RWPE2 (cell line): ENCODE measurements around the gene KCNMA1.
A peak's percentile ranks its signal among the peaks of the same experiment; 100 is the strongest.

Experiments
- ATAC-seq: fragments of 200-7000 bp; cut with Tn5 transposase; 3 replicates; pipeline ENCODE4 v1.9.1; 2021; ENCODE audit warnings: low read depth
- DNase-seq: peaks from one replicate; pipeline ENCODE4 v3.0.0-alpha.2; 2020; ENCODE audit warnings: low spot score
- H3K27ac ChIP-seq: fragments of 450-650 bp; 2 replicates; pipeline ENCODE4 v1.5.1; 2017; ENCODE audit warnings: mild to moderate bottlenecking; ENCODE audit not compliant: poor library complexity, severe bottlenecking
- H3K27me3 ChIP-seq: fragments of 250-450 bp; sonication (Bioruptor Pico); 2 replicates; pipeline ENCODE4 v1.5.1; 2021; ENCODE audit warnings: mild to moderate bottlenecking, moderate library complexity; ENCODE audit not compliant: insufficient read depth, poor library complexity, severe bottlenecking
- H3K36me3 ChIP-seq: fragments of 250-450 bp; sonication (Bioruptor Pico); 2 replicates; pipeline ENCODE4 v1.5.1; 2020; ENCODE audit warnings: low read depth, mild to moderate bottlenecking, moderate library complexity
- H3K4me1 ChIP-seq: fragments of 250-450 bp; sonication (Bioruptor Pico); 2 replicates; pipeline ENCODE4 v1.5.1; 2021; ENCODE audit warnings: mild to moderate bottlenecking, moderate library complexity; ENCODE audit not compliant: insufficient read depth, poor library complexity, severe bottlenecking
- H3K4me3 ChIP-seq: fragments of 250-450 bp; sonication (Bioruptor Pico); 2 replicates; pipeline ENCODE4 v1.5.1; 2021; ENCODE audit warnings: mild to moderate bottlenecking, moderate library complexity; ENCODE audit not compliant: severe bottlenecking
- H3K9me3 ChIP-seq: fragments of 250-450 bp; sonication (Bioruptor Pico); 2 replicates; pipeline ENCODE4 v1.5.1; 2021; ENCODE audit warnings: mild to moderate bottlenecking, moderate library complexity; ENCODE audit not compliant: severe bottlenecking
- TF ChIP-seq, protein P1 (sequence below): fragments of 450-650 bp; IDR thresholded peaks from one replicate; pipeline ENCODE4 v1.5.1; 2017; ENCODE audit warnings: mild to moderate bottlenecking, moderate library complexity; ENCODE audit not compliant: poor library complexity, severe bottlenecking

KCNMA1 gene

GRCh38 chr10:77504873-77505257 is 132.7 kb downstream of the KCNMA1 start:
- peak; percentile 80 for ATAC-seq
- no peaks in the 10 kb centered on the region for H3K36me3 ChIP-seq
- TF ChIP-seq, protein P1, sequence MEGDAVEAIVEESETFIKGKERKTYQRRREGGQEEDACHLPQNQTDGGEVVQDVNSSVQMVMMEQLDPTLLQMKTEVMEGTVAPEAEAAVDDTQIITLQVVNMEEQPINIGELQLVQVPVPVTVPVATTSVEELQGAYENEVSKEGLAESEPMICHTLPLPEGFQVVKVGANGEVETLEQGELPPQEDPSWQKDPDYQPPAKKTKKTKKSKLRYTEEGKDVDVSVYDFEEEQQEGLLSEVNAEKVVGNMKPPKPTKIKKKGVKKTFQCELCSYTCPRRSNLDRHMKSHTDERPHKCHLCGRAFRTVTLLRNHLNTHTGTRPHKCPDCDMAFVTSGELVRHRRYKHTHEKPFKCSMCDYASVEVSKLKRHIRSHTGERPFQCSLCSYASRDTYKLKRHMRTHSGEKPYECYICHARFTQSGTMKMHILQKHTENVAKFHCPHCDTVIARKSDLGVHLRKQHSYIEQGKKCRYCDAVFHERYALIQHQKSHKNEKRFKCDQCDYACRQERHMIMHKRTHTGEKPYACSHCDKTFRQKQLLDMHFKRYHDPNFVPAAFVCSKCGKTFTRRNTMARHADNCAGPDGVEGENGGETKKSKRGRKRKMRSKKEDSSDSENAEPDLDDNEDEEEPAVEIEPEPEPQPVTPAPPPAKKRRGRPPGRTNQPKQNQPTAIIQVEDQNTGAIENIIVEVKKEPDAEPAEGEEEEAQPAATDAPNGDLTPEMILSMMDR = peak; percentile 53
- peaks cover 51% of the 10 kb centered on the region for H3K4me1 ChIP-seq
- H3K4me3 ChIP-seq = no peak overlapping the region
- no peaks in the 10 kb centered on the region for H3K9me3 ChIP-seq
- peak overlapping the region; percentile 96 for H3K27ac ChIP-seq
- no peaks in the 10 kb centered on the region for H3K27me3 ChIP-seq
- peak; percentile 93 for DNase-seq

- no peak for DNase-seq
- TF ChIP-seq, protein P1 = no peak
- H3K27me3 ChIP-seq = no peaks in the 10 kb centered on the region
- no peak overlapping the region for H3K4me3 ChIP-seq
- ATAC-seq = peak; percentile 6
- peak overlapping the region; percentile 96 for H3K27ac ChIP-seq
- H3K9me3 ChIP-seq = no peaks in the 10 kb centered on the region
- H3K36me3 ChIP-seq = no peaks in the 10 kb centered on the region
- peaks cover 51% of the 10 kb centered on the region for H3K4me1 ChIP-seq
These were observed 133.3 kb downstream of the KCNMA1 start for GRCh38 chr10:77504196-77504872.

GRCh38 chr10:77501846-77502261 is 135.8 kb downstream of the KCNMA1 start:
- ATAC-seq (no peak), DNase-seq (no peak)
- Histone ChIP-seq H3K4me3 (no peak overlapping the region), H3K27me3 (no peaks in the 10 kb centered on the region), H3K4me1 (peaks cover 42% of the 10 kb centered on the region), H3K36me3 (no peaks in the 10 kb centered on the region), H3K27ac (peak overlapping the region; percentile 53), H3K9me3 (no peaks in the 10 kb centered on the region)
- TF ChIP-seq, protein P1 = no peak

- H3K36me3 ChIP-seq = no peaks in the 10 kb centered on the region
- no peaks in the 10 kb centered on the region for H3K9me3 ChIP-seq
- peak overlapping the region; percentile 53 for H3K27ac ChIP-seq
- no peaks in the 10 kb centered on the region for H3K27me3 ChIP-seq
- TF ChIP-seq, protein P1 = no peak
- ATAC-seq = peak; percentile 46
- H3K4me1 ChIP-seq = peaks cover 37% of the 10 kb centered on the region
- no peak overlapping the region for H3K4me3 ChIP-seq
- no peak for DNase-seq
These were observed 136.3 kb downstream of the KCNMA1 start for GRCh38 chr10:77501152-77501845.

GRCh38 chr10:77500754-77501151 is 136.9 kb downstream of the KCNMA1 start:
- Histone ChIP-seq H3K27ac (peak overlapping the region; percentile 53), H3K4me3 (no peak overlapping the region), H3K9me3 (no peaks in the 10 kb centered on the region), H3K4me1 (peaks cover 31% of the 10 kb centered on the region), H3K36me3 (no peaks in the 10 kb centered on the region), H3K27me3 (no peaks in the 10 kb centered on the region)
- no peak for DNase-seq
- ATAC-seq = no peak
- TF ChIP-seq, protein P1 = no peak
